ENCODE measurements around the gene NKX6-1.

The NKX6-1 gene

DNA sequence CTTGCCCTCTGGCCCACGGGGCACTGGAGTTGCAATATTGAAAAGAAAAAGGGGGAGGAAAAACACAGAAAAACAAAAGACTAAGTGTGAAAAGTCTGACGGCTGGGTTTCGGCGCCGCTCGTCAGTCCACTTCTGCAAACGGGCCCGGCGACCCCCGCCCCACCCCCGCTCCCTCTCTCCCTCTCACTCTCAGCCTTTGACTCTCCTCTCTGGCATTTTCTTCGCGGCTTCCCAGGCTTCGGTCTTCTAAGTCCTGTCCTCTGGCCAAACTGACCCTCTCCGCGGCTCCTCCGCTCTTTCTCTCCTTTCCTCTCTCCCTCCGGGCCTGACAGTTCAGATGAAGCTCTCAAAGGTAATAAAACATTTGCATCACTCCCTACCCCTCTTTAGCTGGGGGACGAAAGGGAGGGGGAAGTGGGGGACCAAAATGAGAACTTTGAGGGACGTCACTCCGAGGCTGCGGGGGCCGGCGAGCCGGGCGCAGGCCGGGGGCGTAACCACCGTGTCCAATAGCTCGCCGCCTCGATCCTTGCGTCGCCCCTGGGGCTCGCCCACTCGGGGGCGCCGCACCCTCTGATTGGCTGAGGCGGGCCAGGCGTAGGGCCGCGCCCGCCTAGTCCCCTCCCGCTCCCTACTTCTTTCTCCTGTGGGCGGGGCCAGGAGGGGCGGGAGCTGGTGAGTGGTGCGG is at the start of gene NKX6-1:
TSS of gene NKX6-1 (minus strand) at position 358 of the 689 bp plus-strand sequence. CDS start 1,064 bp downstream, outside the sequence.
- DNase-seq, result peak; percentile 95

DNA sequence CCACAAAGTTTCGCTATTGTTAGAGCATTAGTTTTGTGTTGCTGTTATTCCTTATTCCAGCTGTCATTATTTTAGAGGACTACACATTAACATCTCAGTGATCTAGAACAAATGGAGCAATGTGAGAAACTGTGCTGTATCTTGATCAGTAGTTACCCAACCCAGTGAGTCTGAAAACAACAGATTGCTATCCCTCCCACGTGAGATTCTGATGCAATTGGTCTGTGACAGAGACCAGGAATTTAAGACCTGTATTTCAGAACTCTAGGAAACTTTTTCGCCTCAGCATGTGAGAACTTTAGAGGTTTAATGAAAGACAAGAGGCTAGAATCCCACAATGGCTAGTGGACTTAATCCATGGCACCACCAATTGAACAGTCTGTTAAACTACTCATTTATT is 48.1 kb upstream of the NKX6-1 start:
- no peak for DNase-seq

GRCh38 chr4:84545093-84545492 is 46.0 kb upstream of the NKX6-1 start:
- DNase-seq, result no peak

DNA sequence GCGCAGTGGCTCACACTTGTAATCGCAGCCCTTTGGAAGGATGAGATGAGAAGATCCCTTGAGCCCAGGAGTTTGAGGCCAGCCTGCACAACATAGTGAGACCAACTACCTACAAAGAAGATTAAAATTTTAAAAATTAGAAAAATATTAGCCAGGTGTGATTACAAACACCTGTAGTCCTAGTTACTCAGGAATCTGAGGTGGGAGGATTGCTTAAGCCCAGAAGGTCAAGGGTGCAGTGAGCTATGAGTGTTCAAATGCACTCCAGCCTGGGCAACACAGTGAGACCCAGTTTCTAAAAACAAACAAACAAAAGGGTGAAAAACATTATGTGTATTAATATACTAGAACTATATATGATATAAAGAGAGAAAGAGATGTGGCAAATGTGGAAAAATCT is 36.8 kb upstream of the NKX6-1 start:
- DNase-seq, result no peak

DNA sequence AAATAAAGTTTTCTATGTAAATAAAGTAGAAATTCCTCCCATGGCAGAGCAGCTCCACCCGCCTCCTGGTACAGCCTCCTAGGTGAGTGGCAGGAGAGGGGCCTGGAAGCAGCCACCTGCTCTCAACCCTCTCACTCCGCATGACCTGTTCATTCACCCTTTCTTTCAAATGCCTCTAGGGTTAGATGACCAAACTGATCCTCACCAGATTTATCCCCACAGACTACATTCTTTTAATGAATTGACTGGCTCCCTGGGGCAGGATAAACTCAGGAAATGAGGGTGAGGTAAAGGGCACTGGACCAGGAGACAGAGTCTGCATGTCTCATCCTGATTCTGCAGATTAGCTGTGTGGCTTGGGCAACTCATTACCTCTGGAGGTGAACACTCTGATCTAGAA is 32.6 kb upstream of the NKX6-1 start:
- no peak for DNase-seq

DNA sequence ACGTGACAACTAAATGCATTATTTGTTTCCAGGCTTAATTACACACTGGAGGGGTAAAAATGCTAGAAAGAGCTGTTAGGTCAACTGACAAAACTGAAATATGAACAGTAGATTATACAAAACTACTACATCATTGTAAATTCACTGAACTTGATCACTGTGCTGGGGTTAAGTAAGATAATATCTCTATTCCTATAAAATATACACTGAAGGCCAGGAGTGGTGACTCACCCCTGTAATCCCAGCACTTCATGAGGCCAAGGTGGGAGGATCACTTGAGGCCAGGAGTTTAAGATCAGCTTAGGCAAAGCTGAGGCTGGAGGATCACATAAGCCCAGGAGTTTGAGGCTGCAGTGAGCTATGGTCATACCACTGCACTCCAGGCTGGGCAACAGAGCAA is 31.8 kb upstream of the NKX6-1 start:
- peak; percentile 74 for DNase-seq

- DNase-seq, result peak; percentile 49
These were observed 31.4 kb upstream of the NKX6-1 start for GRCh38 chr4:84530454-84530853.

GRCh38 chr4:84529169-84529751 is 30.2 kb upstream of the NKX6-1 start:
- DNase-seq, result peak; percentile 64

- DNase-seq, result no peak
These were observed 28.3 kb upstream of the NKX6-1 start for GRCh38 chr4:84527391-84527790.

DNA sequence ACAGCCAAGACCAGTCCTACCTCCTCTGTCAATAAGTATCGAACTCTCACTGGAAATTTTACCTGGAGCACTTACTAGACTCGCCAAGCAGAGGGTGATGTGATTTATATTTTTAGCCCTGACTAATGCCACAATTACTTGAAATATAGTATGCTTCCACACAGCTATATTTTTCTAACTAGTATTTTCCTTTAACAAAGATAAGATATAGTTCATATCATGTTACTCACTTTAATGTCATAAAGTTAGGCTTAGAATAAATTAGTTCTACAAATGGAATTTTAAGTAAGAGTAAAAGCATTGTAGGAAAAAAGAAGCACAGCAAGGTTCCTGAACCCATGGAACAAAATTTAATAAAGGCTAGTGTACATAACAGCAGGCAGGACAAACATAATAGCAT is 16.0 kb upstream of the NKX6-1 start:
- no peak for DNase-seq

GRCh38 chr4:84512277-84512676 is 13.2 kb upstream of the NKX6-1 start:
- DNase-seq, result no peak

DNA sequence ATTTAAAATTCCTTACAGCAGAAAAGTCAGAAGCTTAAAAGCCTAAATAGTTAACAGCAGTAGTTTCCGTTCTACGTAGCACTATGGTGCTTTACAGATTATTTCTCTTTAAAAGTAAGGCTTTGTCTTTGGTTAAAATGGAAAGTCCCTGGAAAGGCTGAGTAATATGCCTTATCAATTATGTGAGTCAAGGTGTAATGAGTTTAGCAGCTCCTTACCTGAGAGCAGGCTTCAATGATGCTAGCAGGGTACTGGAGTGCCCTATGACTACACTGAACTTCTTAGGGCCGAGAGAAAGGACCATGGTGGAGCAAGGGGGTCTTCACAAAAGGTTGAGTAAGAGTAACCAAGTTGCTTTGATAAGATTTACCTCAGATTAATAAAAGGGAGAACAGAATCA is 12.6 kb upstream of the NKX6-1 start:
- DNase-seq, result no peak

GRCh38 chr4:84507941-84508340 is 8.8 kb upstream of the NKX6-1 start:
- DNase-seq, result no peak

DNA sequence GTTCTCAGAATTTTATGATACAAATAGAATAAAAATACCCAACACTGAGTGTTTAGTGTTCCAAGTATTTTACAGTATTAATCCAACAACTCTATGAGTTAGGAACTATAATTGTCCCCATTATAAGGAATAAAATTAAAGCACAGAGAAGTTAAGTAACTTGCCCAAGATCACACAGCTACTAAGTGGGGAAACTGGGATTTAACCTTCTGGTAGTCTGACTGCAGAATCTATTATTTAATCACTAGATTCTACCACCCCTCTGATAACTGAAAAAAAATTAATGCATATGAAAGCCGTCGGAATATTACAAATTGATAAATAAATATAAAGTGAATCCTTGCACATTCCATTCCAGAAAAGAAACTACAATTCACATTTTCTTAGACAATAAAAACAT is 5.7 kb upstream of the NKX6-1 start:
- DNase-seq, result no peak

DNA sequence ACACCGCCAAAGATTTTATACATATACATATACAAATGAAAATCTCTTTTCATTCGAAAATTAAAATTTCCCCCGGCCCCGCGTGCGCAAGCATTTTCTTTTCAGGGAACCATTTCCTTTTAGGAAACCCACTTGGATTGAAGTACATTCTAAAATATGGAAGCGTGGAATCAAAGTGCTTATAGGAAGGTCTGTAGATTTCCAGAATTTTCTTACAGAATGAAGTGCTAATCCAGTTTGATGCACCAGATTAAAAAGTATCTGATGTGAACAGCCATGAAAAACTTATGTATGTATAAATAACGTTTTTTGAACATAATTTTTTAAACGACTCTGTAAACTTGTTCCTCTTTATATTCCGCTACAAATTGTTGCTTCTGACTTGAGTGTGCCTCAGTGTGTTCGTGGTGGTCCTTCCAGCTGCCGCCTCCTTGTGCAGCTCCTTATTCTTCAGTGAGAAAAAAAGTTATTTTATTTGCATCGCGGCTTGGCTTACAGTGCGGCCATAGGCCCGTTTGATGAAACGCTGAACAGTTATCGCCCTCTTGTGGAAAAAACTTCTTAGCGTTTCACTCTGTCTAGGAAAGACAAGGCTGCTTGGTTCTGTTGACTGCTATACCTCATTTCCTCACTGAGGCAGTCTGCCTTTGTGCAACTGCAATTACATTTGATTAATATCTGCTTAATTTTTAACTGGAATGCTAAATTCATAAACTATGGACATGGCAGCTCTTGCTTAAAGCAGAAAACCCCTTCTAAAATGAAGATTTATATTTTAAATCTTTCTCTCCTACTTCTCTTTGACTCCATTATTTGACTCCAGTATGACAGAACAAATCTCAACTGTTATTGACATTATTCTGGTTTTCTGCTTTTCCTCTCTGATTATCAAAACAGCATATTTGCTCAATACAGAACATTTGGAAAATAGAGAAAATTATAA is 4.7 kb upstream of the NKX6-1 start:
- peak; percentile 87 for DNase-seq

- no peak for DNase-seq
These were observed 3.9 kb upstream of the NKX6-1 start for GRCh38 chr4:84502955-84503373.

DNA sequence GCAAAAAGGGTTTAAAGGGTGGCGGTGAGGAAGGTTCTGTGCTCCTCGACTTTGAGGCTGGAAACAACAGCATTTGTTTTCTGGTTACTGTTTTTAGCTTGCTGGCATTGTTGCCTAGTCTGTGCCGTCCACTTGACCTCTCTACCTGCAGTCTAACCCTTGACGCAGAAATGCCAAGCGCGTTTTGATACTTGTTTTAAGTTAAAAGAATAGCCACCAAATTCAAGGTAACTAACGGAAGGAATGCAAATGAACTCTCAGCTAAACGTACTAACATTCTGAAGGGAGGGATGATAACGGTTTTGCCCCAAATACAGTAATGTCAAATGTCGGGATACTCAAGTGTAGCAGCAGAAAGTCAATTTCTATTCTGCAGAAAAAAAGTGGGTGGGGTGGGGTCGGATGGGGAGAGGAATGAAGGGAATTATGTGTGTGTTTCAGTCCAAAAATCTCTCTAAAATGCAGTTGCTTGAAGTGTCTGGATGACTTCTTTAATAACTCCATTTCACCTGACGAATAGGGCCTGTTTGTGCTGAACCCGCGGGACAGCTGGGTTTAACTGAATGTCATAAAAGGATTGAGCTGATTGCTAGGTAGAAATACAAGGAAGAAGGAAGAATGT is 3.4 kb upstream of the NKX6-1 start:
- no peak for DNase-seq

DNA sequence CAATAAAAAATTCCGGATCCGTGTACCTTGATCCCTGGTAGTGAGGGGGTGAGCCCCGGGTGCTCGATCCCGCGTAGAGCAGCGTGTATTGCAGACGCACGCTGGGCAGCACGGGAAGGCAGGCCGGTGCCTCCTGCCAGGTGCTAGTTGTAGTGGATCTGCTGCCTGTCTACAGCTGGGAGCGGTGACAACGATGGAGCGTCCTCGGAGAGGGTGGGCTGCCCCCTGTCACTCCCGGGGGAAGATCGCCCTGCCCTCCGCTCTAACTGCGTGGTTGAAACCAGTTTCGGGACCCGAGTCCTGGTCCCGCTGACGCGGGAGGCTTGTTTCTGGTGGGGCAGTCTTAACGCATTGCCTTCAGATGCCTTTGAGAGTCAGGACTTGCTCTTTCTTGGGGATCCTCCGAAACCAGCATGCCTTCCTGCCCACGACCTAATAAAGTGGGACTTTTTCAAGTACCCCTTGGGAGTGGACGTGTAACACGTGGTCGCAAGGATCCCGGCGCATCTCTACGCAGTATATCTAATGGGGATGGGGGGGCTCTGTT is 2.7 kb upstream of the NKX6-1 start:
- DNase-seq, result no peak

GRCh38 chr4:84501202-84501503 is 2.1 kb upstream of the NKX6-1 start:
- DNase-seq, result no peak

DNA sequence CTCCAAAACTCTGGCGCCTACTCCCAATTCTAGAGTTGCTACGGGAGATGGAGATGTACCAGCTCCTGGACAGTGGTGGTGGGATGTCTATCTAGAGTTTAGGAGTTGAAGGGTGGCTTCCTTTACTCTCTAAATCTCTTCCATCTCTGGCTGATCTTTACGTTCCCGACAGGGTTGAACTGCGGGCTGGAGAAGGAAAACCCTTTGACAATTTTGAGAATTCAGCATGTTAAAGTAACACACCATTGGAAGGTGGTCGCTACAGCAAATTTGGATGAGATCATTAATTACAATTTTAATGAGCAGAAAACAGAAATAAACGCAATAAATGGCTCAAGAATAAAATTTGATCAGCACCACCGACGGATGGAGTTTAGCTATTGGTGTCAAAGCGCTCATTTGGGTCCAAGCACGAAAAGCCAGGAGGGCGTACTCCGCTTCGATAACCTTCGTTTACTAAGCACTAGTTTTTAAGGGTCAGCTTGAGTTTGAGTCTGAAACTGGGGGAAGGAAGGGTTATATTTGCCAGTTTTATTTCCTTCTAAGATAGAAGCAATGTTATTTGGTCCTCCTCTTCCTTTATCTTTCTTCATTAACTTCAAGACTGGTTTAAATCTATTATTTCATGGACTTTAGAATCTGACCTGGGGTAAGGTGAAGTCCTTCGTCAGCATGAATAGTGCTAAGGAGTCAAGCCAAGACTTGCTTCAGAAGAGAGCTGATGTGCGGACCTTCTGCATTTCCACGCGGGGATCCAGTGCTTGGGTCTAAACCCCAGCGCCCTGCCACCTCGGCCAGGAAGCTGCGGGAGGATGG is 1.5 kb upstream of the NKX6-1 start:
- DNase-seq, result no peak

DNA sequence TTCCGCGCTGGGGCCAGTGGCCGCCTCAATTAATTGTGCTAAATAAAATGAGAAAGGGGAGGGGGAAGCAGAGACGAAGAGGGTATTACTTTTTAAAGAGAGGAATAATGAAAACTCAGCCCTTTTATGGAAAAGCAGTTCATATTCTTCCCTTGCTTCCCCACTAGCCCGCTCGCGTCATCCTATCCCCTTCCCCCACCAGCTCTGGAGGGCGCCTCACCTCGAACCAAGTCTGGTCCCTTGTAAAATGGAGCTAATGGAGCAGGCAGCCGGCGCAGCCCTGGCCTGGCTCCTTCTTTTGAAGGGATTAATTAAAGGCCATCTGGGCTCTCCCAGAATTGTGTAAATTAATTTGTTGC is 511 bp upstream of the NKX6-1 start:
- DNase-seq, result peak; percentile 95

DNA sequence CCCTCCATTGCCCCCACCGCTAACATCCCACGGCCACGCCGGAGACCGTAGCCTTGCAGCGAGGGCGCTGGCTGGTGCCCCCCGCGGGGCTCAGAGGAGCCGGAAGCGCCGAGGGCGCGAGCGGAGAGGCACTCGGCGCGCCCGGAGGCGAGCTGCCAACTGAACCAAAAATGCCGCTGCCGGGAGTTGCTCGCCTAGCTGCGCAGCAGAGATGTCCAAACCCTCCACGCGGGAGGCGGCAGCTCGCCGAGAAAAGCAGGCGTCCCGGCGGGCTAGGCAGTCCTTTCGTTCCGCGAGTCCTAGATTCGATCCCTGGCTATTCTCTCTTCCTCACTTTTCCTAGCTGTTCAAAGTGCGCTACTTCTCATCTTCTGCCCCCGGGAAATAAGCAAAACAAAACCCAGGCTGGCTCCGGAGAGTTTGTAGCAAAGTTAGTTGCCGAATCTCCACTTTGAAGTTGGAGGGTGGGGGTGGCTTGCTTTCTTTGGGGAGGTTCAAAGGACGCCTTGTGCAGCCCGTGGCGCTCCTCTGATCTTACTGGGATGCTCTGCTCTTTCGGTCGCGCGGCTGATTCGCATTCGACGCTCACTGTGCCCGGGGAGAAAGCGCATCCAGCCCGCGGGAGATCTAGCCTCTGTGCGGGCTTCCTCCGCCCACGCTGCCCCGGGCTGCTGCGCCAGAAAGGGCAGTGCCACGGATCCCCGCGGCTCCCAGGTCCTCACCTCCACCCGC is 723 bp downstream of the NKX6-1 start:
- DNase-seq, result peak; percentile 37
